Stimulated activated CD8-positive, alpha-beta memory T cell treated with anti-CD3 and anti-CD28 coated beads, Interleukin-15, amount 100 ng/mL, for 1 hour (primary cell): ENCODE data around the gene ARAP2.
A peak's percentile ranks its signal among the peaks of the same experiment; 100 is the strongest.

Experiments used
- DNase-seq: peaks from one replicate; pipeline ENCODE4 v3.0.0-alpha.2; 2020; ENCODE audit warnings: low read depth

The ARAP2 gene

DNA sequence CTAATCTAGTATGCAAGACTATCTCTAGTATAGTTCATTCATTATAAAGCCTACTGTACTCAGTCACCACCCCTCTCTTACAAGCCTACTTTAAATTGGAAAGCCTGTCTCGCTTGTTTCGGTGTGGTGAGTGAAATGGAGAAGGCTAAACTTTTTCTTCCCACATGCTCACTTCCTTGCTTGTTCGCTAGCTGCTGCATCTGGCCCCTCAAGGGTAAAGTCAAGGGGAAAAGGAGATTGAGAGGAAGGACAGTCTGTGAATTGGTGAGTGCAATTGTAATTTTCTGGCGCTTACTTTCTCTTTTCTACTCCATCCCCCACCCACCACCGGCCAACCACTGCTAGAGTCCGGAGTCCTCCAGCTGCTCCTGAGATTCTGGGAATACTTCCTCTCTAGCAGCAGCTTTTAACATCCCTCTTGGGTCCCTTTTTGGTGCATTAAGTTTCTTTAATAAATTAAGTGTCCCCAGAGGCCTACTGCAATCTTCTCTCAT lies 12.1 kb upstream of the ARAP2 start:
- DNase-seq: no peak

DNA sequence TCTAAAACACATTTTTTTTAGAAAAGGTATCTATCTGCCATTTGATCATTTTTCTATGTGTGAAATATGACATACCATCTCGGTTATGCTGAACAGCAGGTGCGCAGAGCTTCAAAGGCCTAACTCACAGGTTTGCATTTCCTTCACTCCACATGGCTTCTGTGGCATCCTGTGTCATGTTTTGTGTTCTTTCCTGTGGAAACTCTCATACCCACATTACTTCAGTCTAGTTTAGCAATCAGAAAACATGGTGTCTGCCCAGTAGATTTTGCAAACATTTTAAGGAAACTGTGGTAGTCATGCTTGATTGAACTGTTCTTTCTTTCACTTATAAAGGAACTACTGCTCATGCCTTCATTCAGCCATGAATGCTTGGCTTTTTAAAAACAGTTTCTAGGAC lies 11.3 kb upstream of the ARAP2 start:
- peak; percentile 22 for DNase-seq

DNA sequence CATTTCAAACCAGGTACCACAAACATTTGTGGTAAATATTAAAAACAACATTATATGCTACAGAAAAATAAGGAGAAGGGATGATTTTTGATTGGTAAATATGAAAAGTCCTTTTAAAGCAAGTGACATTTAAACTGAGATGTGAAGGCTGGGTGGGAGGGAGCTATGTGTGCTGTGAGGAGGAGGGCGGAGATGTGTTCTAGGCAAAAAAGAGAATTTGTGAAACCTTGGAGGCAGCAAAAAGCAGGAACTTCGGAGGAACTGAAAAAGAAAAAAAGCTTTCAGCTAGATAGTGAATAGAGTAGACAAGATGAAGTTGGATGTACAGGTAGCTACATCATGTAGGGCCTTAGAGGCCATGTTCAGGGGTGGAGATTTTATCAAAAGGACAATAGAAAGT lies 10.1 kb upstream of the ARAP2 start:
- no peak for DNase-seq

- DNase-seq: no peak
Measured at GRCh38 chr4:36251983-36252382, 7.7 kb upstream of the ARAP2 start.

DNA sequence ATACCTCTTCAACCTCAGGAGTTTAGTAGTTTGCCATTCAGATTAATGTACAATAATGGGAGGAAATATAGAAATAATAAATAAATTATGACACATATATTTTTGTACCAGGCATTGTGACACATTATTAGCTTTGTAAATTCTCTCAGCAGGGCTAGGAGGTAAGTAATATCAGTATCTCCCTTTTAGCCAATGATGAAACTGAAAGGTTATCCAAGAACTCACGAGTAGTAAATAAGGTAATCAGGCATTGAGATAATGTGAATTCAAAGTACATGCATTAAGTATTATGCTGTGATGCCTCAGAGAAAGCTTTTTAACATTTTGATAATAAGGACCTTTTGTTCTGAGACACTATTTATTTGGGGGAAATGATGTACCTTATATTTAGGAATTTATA lies 5.3 kb upstream of the ARAP2 start:
- DNase-seq: no peak

DNA sequence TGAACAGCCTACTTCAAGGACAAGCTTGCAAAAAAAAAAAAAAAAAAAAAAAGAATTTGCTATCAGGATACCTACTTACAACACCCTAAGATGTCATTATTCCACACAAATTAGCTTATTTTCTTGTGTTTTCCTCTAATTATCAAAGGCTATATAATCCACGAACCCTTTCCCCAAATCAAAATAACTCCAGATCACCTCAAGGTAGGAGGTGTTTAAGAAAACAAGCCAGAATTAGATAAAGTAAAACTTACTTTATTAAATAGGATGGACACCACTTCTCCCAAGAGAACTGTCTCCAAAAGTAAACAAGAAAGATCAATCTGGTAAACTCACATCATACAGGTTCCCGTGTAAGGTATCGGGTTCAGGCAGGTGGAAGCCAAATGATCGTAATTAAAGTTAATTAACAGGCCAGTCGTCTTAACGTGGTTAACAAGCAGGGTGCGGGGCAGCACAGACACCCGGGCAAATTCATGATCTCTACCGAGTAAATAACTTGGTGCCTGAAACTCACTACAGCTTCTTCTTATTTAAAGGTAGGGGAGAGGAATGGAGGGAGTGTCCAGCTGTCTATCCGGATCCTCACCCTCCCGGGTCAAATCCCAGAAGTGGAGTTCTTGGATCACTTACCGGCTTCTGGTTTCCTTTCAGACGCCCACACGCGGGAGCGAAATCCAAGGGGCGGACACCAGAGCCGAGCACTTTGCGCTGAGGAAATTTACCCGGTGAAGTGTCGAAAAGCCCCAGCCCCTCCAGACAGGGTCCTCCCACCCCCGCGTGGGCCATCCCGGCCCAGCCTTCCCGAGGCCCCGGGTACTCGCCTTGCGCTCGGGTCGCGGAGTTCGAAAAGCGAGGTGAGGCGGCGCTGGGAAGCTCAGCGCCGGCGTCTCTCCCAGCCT lies 708 bp downstream of the ARAP2 start:
- DNase-seq: no peak

GRCh38 chr4:36242629-36243354 lies 1.5 kb downstream of the ARAP2 start:
- DNase-seq: no peak

GRCh38 chr4:36241771-36242170 lies 2.5 kb downstream of the ARAP2 start:
- no peak for DNase-seq

GRCh38 chr4:36237366-36238313 lies 6.7 kb downstream of the ARAP2 start:
- DNase-seq: no peak

- DNase-seq: no peak
Measured at GRCh38 chr4:36236159-36236558, 8.2 kb downstream of the ARAP2 start.

DNA sequence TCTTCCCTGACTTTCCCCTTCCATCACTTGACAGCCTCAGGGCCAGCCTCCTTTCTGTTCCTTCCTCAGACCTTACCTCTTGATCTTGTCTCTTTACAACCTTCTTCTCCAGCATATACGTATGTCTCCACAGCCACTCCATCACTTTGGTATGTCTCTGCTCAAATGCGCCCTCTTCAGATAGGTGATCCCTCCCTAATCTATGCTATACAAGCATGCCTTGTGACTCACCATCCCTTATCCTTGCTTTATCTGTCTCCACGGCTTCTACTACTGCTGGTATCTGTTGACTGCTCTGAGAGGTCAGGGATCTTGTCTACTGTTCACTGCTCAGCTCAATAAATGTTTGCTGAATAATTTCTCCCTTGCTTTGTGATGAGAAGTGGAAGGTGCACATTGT lies 9.0 kb downstream of the ARAP2 start:
- DNase-seq: no peak

- no peak for DNase-seq
Measured at GRCh38 chr4:36233567-36234266, 10.6 kb downstream of the ARAP2 start.

DNA sequence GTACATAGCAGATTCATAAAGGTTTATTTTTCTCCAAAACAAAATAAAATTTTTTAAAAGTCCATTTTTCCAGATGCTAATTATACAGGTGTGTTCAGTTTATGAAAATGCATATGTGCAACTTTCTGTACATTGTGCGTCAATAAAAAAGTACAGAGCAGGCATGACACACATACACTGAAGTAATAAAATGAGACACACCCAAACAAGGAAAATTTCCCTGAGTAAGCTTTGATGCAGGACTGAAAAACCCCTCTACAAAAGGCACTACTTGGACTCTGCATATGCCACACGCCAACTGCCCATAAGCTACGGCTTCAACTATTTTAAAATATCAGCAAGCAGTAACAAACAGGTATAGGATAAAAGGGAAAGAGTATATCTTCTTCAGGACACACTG lies 13.8 kb downstream of the ARAP2 start:
- no peak for DNase-seq

GRCh38 chr4:36227913-36228312 lies 16.4 kb downstream of the ARAP2 start:
- no peak for DNase-seq

DNA sequence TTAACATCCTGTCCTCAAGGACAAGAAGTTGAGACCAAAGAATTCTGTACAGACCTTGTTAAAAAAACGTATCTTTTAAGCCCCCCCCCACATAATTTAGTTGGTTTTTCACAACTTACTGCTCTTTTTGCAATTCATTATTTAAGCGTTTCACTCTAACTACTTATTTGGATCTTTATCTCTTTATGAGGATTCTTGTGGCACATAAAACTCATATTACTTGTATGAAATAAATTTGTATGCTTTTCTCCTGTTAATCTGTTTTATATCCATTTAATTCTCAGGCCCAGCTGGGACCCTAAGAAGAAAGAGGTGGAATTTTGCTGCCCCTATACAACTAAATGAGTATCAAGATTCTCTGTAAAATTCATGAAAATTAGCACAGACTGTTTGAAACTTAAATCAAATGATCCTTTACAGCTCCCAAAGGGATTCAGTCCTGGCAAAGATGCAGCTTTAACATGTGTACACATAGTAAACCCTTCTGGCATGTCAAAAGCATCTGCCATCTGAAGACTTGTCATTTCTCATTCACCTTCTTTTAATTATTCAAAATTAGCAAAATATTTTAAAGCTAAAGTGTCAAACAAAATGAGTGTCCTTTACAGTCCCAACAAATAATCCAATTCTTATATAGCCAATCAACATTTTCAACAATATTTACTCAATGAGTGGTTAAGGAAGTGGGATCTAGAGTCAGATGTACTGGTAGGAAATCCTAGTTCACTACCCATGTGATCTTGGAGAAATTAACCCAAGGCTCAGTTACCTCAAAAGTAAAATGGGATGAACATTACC lies 17.7 kb downstream of the ARAP2 start:
- no peak for DNase-seq

DNA sequence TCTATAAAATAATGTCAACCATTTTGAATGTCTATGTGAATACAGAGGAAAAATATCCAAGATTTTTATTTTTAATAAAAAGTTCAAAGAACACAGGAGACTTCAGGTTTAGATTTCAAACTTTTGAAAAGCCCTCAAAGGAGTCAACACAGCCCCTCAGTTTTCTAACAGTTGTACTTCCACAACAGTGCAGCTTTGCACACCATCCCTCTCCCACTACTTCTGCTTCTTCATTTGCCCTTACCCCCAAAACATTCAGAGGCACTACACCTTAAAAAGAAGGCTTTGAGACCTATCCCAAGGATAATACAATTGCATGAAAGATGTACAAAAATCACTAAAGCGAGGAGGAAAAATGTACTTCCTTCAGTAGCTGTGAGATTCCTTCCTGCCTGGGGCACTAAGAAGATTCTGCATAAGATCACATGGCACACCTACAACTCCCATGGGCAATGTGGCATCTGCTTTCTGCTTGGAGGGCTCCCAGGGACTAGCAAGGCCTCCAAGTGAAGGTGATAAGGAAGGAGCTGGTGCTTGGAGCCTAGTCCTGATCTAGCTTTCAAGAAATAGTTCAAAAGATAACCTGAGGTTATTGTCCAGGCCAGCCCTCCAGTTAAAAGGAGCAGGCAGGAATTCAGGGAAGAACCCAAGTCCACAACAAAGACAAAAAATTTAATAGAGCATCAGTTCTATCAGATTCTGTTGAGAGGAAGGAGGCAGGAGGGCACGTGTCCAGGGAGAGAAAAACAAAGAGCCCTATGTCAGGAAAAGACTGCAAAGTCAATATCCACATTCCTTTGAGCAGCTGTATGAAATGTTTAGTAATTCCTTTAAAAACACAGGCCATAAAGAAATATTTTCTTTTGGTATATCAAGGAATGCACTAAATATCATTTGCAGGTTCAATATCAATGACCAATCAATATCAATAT lies 19.1 kb downstream of the ARAP2 start:
- DNase-seq: no peak

DNA sequence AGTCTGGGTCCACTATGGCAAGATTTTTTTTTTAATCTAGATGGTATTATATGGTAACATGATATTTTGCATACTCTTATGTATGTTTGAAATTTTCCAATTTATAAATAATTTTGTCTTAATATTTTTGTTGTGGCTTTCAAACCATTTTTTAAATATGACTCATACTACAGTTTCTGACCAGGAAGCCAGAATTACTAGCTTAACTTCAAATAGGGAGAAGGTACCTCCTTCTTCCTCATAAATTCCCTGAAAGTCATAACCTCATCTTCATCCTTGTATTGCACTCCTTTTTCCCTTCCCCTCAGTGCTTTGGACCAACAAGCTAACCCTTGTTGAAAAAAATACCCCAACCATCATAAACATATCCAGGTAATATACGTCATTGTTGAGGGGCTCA lies 21.6 kb downstream of the ARAP2 start:
- no peak for DNase-seq

DNA sequence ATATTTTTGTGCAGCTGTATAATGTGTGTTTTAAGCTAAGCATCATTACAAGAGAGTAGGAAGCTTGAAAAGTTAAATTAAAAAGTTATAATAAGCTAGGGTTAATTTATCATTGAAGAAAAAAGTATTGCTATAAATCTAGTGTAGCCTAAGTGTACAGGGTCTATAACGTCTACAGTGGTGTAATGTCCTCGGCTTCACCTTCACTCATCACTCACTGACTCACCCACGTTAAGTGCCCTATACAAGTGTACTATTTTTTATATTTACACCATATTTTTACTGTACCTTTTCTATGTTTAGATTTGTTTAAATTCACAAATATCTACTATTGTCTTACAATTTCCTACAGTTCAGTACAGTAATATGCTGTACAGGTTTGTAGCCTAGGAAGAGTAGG lies 23.5 kb downstream of the ARAP2 start:
- DNase-seq: no peak

- no peak for DNase-seq
Measured at GRCh38 chr4:36218121-36218520, 26.2 kb downstream of the ARAP2 start.

GRCh38 chr4:36215627-36216026 lies 28.7 kb downstream of the ARAP2 start:
- DNase-seq: no peak
